Ishikawa (cell line): Measurements from ENCODE around the gene SH3PXD2A.

Source experiments
- CEBPB ChIP-seq: IDR thresholded peaks from 2 replicates; pipeline ENCODE4 v1.6.1; 2012
- CREB1 ChIP-seq: IDR thresholded peaks from 2 replicates; pipeline ENCODE4 v1.6.1; 2012; ENCODE audit warnings: low read depth
- EGR1 ChIP-seq: IDR thresholded peaks from 2 replicates; pipeline ENCODE4 v1.6.1; 2012
- EP300 ChIP-seq: IDR thresholded peaks from 2 replicates; pipeline ENCODE4 v1.6.1; 2012; ENCODE audit warnings: borderline replicate concordance
- FOXM1 ChIP-seq: IDR thresholded peaks from 2 replicates; pipeline ENCODE4 v1.6.1; 2012; ENCODE audit warnings: low read depth, borderline replicate concordance
- MAX ChIP-seq: IDR thresholded peaks from 2 replicates; pipeline ENCODE4 v1.6.1; 2012
- NFIC ChIP-seq: IDR thresholded peaks from 2 replicates; pipeline ENCODE4 v1.6.1; 2012
- RAD21 ChIP-seq: IDR thresholded peaks from 2 replicates; pipeline ENCODE4 v1.6.1; 2012; ENCODE audit warnings: low read depth
- REST ChIP-seq: IDR thresholded peaks from 2 replicates; pipeline ENCODE4 v1.6.1; 2012; ENCODE audit warnings: low read depth, mild to moderate bottlenecking
- TAF1 ChIP-seq: IDR thresholded peaks from 2 replicates; pipeline ENCODE4 v1.6.1; 2012; ENCODE audit warnings: low read depth, mild to moderate bottlenecking
- TCF12 ChIP-seq: IDR thresholded peaks from 2 replicates; pipeline ENCODE4 v1.6.1; 2012; ENCODE audit warnings: low read depth
- YY1 ChIP-seq: IDR thresholded peaks from 2 replicates; pipeline ENCODE4 v1.6.1; 2012; ENCODE audit warnings: low read depth
- ZBTB7A ChIP-seq: IDR thresholded peaks from 2 replicates; pipeline ENCODE4 v1.6.1; 2012; ENCODE audit warnings: low read depth
- TF ChIP-seq, protein P1 (sequence below): IDR thresholded peaks from 2 replicates; pipeline ENCODE4 v1.6.1; 2012

- TF ChIP-seq RAD21, result no peak
- TF ChIP-seq, protein P1, sequence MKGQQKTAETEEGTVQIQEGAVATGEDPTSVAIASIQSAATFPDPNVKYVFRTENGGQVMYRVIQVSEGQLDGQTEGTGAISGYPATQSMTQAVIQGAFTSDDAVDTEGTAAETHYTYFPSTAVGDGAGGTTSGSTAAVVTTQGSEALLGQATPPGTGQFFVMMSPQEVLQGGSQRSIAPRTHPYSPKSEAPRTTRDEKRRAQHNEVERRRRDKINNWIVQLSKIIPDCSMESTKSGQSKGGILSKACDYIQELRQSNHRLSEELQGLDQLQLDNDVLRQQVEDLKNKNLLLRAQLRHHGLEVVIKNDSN, result no peak
- TF ChIP-seq YY1, result no peak
- no peak for TF ChIP-seq NFIC
- TF ChIP-seq EP300, result no peak
- TF ChIP-seq REST, result no peak
- TF ChIP-seq MAX, result no peak
- no peak for TF ChIP-seq TAF1
- TF ChIP-seq CREB1, result no peak
- no peak for TF ChIP-seq EGR1
- no peak for TF ChIP-seq ZBTB7A
- TF ChIP-seq TCF12, result no peak
- TF ChIP-seq CEBPB, result no peak
- no peak for TF ChIP-seq FOXM1
Measured at GRCh38 chr10:103643381-103643780, 212.0 kb downstream of the SH3PXD2A start.
